Measurements from ENCODE around the gene IDH2. TPM values are rescaled to one million over a fixed set of nuclear protein-coding genes. Genes with fewer than 3 reads are reported as not detected.

Gene IDH2
- total RNA-seq, 4 donors from 2014 or later = 60.7 to 155 (median 103) TPM

GRCh38 chr15:90064911-90065681, 37.2 kb downstream of the IDH2 start:
- H3K9me3 ChIP-seq = no peaks in the 10 kb centered on the region
- peak overlapping the region; percentile 65 to 85 (median 76) for H3K27ac ChIP-seq
- intact Hi-C loops (cut with DNase I) = no loop called here
- TF ChIP-seq CTCF (IDR thresholded peaks at IDR 0.05) (no peak), POLR2A (IDR thresholded peaks at IDR 0.05) (no peak)
- 55 to 69% methylated on average over 12 to 19 of the region's 30 CpGs for WGBS, 2 donors
- H3K36me3 ChIP-seq = peaks cover 4 to 31% (median 14%) of the 10 kb centered on the region in 3 donors
- no peak overlapping the region for H3K4me3 ChIP-seq
- DNase-seq = no peak
- no peaks in the 10 kb centered on the region for H3K27me3 ChIP-seq
- H3K4me1 ChIP-seq = peaks cover 34 to 70% (median 42%) of the 10 kb centered on the region in 3 donors

- no peaks in the 10 kb centered on the region for H3K9me3 ChIP-seq
- 60 to 86% methylated on average over 1 to 8 of the region's 11 CpGs for WGBS, 2 donors
- TF ChIP-seq CTCF (IDR thresholded peaks at IDR 0.05) (no peak), POLR2A (IDR thresholded peaks at IDR 0.05) (peak in 1 of 4 donors; percentile 22)
- H3K4me1 ChIP-seq = peaks cover 45 to 79% (median 52%) of the 10 kb centered on the region in 3 donors
- peaks cover 4 to 18% (median 14%) of the 10 kb centered on the region in 3 donors for H3K36me3 ChIP-seq
- no peak overlapping the region for H3K4me3 ChIP-seq
- no peak for DNase-seq
- intact Hi-C loops (cut with DNase I) = no loop called here
- peak overlapping the region; percentile 77 to 85 (median 82) for H3K27ac ChIP-seq
- no peaks in the 10 kb centered on the region for H3K27me3 ChIP-seq
Observed at GRCh38 chr15:90063770-90064247, 38.5 kb downstream of the IDH2 start.

- no peak for TF ChIP-seq POLR2A (IDR thresholded peaks at IDR 0.05)
- no peak for TF ChIP-seq CTCF (IDR thresholded peaks at IDR 0.05)
- H3K4me3 ChIP-seq = no peak overlapping the region
- no peaks in the 10 kb centered on the region for H3K9me3 ChIP-seq
- peak overlapping the region; percentile 77 to 85 (median 82) for H3K27ac ChIP-seq
- WGBS, 2 donors = 69 to 79% methylated on average over 6 to 15 of the region's 20 CpGs
- H3K36me3 ChIP-seq = peaks cover under 1 to 12% (median 11%) of the 10 kb centered on the region in 3 donors
- intact Hi-C loops (cut with DNase I) = no loop called here
- DNase-seq = no peak
- peaks cover 45 to 85% (median 52%) of the 10 kb centered on the region in 3 donors for H3K4me1 ChIP-seq
- no peaks in the 10 kb centered on the region for H3K27me3 ChIP-seq
Observed at GRCh38 chr15:90062973-90063769, 39.1 kb downstream of the IDH2 start.

GRCh38 chr15:90062462-90062932, 39.8 kb downstream of the IDH2 start:
- H3K27ac ChIP-seq = peak overlapping the region; percentile 77 to 85 (median 82)
- intact Hi-C loops (cut with DNase I) = no loop called here
- no peaks in the 10 kb centered on the region for H3K9me3 ChIP-seq
- TF ChIP-seq POLR2A (IDR thresholded peaks at IDR 0.05) (no peak), CTCF (IDR thresholded peaks at IDR 0.05) (no peak)
- 60 to 71% methylated on average over 7 to 10 of the region's 16 CpGs for WGBS, 2 donors
- H3K27me3 ChIP-seq = no peaks in the 10 kb centered on the region
- no peak for DNase-seq
- H3K4me1 ChIP-seq = peaks cover 45 to 91% (median 52%) of the 10 kb centered on the region in 3 donors
- H3K4me3 ChIP-seq = no peak overlapping the region
- H3K36me3 ChIP-seq = peaks cover 0 to 6% (median 5%) of the 10 kb centered on the region in 3 donors

Measured in esophagus squamous epithelium (tissue), 5 donors.